Activated CD8-positive, alpha-beta memory T cell treated with anti-CD3 and anti-CD28 coated beads, Interleukin-2, amount 50 U/mL, for 4 hours (primary cell): Measurements from ENCODE around the gene DIP2C.
"Not testable (repeated sequence)": the region's sequence is repeated elsewhere in the genome, so short reads cannot be mapped to it uniquely, and the experiment has no call there.

Experiments
- DNase-seq: peaks from one replicate; pipeline ENCODE4 v3.0.0-alpha.2; 2020

Gene DIP2C

DNA sequence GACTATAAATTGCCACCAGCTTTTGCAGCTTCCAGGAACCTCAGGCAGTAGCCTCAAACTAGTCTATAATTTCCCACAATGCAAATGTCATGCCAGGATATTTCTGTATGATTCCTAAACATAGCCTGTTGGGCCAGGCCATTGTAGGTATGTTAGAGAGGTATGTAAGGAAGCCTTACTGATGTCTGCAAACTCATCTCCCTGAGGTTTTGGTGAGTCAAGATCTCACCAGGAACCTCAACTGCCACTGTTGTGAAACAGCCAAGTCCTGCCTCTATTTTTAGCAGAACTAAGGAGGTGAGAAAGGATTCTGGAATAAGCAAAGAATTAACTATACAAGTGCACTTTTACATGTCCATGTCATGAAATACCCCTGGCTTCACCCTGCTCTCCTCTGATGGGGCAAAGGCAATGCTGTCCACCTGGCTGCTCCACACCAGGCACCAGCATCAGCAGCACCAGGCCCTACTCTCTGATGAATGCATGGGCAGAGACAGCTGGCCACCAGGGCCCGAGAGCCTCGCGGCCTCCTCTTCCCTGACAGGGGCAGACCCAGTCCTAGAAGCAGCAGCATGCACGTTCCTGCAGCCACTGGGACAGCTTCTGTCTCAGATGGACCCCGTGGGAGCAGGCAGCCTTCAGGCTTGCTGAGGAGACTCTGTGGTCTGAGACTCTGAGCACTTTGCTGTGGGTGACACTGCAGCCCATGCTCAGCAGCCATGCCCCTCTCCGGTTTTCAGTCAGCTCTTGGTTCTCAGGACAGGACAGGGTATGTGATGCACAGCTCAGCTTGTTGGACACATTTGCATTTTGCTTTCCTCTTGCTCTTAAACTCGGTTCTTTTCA, 407.0 kb downstream of the DIP2C start:
- DNase-seq: no peak

DNA sequence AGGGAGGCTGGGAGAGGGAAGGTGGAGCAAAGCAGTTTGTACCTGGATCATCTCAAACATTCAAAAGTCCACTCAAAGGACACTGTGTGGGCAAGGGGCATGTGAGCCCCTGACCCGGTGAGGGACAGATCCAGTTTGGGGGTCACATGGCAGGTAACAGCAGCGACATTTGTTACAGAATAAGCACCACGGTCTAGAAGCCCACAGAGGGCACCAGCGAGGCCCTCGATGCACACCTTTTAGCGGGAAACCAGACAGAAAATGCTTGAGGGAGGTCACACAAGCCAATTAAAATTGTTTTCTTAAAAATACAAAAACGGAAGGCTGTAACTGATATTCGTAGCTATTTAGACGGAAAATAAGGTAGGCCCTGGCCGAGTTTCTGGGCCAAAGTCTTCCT, 409.8 kb downstream of the DIP2C start:
- DNase-seq: no peak

DNA sequence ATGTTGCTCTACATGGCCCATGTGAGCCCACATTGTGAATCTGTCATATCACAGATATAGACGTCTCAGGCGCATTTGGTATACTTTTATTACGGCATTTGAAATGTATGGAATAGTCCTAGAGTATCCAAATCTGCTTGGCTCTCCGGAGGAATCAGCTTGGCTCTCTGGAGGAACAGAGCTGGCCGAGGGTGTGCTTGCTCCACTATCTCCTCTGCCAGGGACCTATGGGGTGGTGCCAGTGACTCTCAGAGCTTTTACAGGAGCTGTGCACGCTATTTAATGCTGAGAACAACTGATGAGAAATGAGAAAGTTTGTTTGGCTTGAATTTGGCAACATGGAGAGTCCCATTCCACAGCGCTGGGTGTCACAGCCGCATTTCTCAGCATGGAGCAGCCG, 410.2 kb downstream of the DIP2C start:
- DNase-seq: no peak

DNA sequence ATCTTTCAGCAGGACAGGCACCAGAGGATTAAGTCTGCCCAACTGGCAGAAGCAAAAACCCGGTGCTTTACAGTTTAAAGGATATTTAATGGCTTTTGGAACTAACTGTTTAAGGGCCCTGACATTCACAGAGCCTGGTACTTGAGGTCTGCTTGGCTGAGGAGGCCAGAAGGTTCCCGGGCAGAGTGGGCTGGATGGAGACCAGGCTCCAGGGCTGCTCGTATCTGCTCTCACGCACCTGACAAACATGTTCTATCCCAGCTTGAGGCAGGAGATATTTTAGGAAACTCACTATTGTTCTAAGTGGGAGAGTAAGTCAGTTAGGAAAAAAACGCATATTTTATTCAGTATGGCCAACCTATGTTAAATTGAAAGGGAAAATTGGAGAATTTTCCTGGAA, 410.8 kb downstream of the DIP2C start:
- no peak for DNase-seq

DNA sequence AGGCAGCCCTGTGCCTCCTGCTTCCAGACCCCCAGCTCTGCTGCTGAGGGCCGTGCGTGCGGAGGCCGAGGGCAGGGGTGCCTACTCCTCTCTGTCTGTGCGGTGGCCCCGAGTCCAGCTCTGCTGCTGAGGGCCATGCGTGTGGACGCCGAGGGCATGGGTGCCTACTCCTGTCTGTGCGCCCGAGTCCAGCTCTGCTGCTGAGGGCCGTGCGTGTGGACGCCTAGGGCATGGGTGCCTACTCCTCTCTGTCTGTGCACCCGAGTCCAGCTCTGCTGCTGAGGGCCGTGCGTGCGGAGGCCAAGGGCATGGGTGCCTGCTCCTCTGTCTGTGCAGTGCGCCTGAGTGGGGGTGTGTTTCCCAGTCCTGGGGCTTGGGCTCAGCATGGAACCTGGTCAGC, 411.5 kb downstream of the DIP2C start:
- DNase-seq: no peak

DNA sequence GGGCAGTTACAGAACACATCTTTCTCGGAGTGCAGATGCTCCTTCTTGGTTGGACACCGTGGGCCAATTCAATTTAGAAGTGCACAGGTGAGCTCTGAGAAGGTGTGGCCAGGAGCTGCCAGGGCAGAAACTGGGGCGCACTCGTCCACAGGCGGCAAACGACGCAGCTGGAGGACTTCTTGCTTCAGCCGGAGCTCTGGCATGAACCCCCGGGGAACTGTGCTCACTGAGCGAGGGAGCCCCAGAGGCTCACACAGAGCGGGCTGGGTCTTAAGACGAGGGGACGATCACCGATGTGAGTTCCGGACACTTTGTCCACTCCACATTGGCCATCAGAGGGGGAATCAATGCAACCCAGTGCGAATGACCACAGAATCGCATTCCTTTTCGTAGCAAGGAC, 413.8 kb downstream of the DIP2C start:
- no peak for DNase-seq

DNA sequence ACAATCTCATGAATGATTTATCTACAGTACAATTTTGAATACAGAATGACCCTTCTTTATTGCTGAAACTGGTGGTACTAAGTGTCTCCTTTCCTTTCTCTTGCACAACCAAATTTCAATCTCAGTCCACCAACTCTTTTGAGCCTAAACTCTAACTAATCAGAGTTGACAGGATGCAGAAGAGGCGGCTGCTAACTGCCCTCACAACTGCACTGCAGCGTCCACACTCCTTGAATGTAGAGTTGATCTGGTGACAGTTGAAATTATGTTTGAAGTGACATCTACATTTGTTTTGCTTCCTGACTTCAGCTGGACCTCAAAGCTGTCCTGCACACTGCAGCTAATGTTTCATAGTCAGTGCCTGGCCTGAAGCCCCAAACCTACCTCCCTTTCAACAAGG, 414.6 kb downstream of the DIP2C start:
- DNase-seq: no peak

DNA sequence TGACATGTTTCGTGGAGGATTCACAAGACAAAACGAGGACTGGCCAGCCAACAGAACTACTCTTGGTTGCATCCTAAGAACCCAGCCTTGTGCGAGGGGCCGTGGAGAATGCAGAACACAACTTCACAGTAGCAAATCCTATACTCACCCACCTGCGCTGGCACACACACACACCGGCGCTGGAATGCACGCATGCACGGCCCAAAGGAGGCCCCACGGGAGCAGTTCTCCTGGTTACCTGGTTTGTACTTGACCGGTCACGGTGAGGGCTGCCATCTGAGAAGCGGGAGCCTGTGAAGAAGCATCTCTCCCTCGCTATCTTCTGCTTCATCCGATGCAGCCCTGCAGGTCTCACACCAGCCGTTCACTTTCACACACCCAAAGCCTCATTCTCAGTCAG, 416.4 kb downstream of the DIP2C start:
- no peak for DNase-seq

DNA sequence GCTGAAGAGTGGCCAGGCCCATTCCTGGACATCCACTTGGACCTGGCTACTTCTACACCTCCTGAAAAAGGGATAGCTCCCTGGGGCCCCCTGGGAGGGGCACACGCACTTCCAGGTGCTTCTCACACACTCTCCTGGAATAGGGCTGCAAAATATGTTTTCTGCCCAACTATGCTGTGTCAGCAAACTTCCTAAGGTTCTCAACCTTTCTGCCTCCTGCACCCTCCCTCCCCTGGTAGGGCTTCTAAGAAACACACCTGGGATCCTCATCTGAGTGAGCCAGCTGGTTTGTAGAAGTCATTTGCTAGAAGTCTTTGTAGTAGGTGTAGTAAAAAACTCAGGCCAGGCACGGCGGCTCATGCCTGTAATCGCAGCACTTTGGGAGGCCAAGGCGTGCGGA, 417.7 kb downstream of the DIP2C start:
- DNase-seq: no peak

DNA sequence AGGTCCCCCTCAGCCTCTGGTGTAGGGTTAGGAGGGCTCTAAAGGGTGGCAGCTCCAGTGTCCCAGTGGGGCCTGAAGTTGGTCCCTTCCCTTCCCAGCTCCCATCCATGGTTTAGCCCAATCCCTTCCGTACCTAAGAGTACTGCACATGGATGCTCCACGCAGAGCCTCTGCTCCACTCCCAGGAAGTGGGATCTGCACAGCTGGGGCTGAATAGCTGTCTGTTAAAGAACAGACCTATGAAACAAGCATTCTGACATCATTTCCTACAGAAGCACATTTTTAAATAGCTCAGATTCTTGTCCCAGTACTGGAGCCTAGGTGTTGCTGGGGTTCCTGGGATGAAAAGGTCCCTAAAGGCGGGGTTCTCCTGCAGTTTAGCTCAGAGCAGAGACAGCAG, 418.3 kb downstream of the DIP2C start:
- no peak for DNase-seq

DNA sequence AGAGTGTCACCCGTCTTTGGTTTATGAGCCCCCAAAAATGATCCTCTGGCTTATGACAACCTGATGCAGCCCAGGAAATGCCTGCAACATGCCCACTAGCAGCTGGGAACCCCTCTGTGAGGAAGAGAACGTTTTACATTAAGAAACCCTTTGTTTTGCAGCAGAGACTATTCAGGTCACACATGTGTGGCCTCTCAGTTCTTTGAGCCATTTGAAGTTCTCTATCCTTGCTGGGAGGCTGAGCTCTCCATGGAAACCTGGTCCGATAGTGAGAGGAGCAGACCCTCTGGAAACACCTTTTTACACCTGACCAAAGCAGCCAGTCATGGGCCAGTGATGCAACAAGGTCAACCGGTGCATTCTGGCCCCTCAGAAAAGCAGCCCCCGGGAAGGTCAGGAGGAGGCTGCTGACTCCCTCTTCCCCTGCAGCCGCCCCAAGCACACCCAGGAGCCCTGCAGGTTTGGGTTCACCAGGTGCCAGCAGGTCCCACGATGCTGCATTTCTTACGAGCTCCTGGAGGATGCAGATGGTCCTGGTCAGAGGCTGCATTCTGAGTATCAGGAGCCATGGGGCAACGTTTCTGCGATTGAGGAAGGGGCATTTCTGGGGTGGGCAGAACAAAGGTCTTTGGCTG, 419.9 kb downstream of the DIP2C start:
- DNase-seq: no peak

DNA sequence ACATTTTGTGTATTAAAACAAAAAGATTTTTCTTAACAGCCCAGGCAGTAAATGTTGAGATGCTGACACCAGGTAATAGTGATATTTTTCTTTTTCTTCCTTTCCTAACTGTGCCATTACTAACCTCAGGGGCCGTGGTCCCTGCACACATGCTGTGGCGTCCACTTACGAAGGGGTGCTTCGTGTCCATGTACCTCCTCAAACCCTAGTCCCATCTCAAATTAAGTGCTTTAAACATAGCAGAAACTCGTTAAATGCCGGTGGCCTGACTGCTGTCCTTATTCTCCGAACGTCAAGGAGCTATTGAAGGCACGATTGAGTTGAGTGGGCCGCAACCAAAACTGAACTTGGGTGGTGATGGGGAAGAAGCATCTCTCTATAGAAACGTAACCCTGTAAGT, 421.8 kb downstream of the DIP2C start:
- no peak for DNase-seq

DNA sequence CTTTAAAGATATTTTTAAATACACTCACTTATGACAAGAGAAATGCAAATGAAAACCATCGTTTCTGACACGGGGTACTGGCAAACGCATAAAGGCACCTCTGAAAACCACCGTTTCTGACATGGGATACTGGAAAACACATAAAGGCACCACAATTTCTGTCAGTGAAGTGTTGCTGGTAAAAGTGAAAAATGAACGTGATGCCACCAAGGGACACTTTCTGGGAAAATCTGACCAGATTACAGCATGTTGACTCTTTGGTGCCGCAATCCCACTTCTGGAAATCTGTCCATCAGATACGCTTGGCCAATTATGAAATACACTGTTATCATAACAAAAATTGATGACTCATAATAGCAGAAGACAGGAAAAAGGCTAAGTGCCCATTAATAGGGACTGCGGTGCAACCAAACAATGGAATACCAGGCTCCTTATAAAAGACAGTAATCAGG, 422.5 kb downstream of the DIP2C start:
- no peak for DNase-seq

DNA sequence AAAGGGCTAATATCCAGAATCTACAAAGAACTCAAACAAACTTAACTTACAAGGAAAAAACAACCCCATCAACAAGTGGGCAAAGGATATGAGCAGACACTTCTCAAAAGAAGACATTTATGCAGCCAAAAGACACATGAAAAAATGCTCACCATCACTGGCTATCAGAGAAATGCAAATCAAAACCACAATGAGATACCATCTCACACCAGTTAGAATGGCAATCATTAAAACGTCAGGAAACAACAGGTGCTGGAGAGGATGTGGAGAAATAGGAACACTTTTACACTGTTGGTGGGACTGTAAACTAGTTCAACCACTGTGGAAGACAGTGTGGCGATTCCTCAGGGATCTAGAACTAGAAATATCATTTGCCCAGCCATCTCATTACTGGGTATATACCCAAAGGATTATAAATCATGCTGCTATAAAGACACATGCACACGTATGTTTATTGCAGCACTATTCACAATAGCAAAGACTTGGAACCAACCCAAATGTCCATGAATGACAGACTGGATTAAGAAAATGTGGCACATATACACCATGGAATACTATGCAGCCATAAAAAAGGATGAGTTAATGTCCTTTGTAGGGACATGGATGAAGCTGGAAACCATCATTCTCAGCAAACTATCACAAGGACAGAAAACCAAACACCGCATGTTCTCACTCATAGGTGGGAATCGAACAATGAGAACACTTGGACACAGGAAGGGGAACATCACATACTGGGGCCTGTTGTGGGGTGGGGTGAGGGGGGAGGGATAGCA, 423.5 kb downstream of the DIP2C start:
- DNase-seq: not testable (repeated sequence)

DNA sequence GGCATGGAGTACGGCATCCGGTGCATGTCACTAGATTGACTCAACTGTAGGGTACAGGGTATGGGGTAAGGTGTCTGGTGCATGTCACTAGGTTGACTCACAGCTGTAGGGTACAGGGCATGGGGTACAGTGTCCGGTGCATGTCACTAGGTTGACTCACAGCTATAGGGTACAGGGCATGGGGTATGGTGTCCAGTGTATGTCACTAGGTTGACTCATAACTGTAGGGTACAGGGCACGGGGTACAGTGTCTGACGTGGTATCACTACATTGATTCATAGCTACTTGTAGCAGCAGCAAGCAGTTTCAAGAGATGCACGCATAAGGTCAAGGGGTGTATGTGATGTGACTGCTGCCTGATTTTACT, 424.4 kb downstream of the DIP2C start:
- DNase-seq: not testable (repeated sequence)

DNA sequence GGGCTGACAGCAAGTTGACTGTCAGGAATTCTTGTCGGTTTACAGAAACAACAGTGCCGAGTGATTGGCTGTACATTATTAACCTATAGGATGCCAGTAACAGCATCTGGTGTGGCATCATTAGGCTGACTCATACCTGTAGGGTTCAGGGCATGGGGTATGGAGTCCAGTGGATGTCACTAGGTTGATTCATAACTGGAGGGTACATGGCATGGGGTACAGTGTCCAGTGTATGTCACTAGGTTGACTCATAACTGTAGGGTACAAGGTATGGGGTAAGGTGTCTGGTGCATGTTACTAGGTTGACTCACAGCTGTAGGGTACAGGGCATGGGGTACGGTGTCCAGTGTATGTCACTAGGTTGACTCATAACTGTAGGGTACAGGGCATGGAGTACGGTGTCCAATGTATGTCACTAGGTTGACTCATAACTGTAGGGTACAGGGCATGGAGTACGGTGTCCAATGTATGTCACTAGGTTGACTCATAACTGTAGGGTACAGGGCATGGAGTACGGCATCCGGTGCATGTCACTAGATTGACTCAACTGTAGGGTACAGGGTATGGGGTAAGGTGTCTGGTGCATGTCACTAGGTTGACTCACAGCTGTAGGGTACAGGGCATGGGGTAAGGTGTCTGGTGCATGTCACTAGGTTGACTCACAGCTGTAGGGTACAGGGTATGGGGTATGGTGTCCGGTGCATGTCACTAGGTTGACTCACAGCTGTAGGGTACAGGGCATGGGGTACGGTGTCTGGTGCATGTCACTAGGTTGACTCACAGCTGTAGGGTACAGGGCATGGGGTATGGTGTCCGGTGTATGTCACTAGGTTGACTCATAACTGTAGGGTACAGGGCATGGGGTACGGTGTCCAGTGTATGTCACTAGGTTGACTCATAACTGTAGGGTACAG, 425.1 kb downstream of the DIP2C start:
- DNase-seq: not testable (repeated sequence)

DNA sequence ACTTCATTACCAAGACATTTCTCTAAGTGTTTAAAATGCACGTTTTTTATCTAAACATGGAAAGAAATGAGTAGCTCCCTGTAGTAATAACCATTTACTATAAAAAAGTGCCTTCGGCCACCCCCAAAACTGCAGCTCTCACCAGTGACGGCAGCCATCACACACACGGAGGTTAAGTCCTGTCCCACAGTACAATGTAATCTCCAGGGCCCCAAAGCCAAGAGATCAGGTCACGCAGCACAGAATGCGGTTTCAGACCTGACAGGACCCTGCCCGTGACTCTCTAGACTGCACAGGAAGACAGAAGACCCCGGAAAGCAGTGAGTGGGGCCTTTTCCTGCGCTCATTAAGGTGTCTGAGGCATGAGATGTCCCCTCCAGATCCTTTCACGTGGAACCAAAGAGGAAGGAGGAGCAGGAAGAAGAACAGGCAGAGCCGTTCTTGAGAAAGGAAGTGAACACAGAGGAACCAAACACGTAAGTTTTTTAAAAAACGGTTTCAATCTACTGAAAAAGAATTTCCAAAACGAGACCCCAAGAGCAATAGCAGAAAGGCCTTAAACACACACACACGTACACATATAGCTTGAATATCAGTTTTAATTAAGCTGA, 428.5 kb downstream of the DIP2C start:
- no peak for DNase-seq

DNA sequence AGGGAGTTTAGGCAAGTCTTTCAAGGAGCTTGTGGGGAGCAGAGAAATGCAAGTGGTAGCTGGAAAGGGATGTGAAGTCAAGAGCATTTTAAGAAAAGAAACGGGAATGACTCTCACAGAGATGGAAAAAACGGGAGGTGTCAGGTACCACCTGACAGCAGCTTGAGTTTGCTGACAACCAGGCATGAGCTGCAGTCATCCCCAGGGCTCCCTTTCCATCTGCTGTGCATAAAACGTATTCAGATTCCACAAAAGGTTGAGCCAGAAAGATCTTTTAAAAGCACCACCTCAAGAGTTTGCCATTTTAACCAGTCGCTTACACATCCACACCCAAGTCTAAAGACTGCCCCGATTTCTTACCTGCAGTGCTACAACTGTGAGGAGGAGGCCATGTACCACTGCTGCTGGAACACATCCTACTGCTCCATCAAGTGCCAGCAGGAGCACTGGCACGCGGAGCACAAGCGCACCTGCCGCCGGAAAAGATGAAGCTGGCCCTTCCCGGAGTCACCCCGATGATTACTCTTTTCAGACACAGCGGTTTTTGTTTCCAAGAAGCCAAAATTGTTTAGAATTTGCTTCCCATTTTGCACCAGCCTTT, 437.4 kb downstream of the DIP2C start:
- no peak for DNase-seq

DNA sequence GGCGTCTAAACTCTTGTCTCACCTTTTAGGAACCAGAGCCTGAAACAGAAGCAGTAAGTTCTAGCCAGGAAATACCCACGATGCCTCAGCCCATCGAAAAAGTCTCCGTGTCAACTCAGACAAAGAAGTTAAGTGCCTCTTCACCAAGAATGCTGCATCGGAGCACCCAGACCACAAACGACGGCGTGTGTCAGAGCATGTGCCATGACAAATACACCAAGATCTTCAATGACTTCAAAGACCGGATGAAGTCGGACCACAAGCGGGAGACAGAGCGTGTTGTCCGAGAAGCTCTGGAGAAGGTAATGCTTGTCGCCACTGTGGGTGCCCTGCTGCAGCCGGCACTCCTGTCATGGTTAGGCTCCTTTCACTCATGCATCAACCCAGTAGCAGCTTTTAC, 441.2 kb downstream of the DIP2C start:
- no peak for DNase-seq

DNA sequence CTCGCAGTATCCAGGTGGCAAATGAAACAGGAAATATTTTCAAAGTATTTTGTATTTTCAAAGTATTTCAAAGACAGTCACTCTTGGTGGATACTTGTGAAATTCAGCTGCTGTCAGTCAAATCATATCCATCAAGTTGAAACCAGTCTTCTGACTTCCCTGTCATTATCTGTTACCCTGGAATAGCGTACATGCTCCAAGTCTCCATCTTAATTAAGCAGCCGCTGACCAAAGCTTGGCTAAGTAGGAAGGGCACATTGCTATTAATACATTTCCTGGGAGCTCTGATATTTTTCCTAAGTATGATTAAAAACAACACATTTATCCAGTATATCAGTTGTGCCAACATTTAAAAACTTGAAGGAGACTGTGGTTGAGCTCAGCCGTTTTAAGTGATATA, 442.0 kb downstream of the DIP2C start:
- DNase-seq: no peak

DNA sequence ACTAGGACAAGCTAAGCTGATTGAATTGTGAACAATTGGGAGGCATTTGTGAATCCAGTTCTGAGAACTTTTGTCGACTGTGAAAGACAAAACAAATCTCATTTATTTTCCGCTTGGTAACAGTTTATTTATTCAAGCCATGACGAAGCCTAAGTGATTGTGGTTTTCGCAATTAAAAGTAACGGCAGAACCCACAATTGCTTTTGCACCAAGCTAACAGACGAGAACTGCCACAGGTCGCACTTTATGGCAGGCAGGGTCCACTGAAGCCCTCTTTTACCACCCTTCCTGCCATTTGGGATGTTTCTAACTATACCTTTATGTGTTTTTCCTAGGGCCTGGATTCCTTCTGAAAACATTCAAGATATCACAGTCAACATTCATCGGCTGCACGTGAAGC, 443.0 kb downstream of the DIP2C start:
- DNase-seq: no peak

DNA sequence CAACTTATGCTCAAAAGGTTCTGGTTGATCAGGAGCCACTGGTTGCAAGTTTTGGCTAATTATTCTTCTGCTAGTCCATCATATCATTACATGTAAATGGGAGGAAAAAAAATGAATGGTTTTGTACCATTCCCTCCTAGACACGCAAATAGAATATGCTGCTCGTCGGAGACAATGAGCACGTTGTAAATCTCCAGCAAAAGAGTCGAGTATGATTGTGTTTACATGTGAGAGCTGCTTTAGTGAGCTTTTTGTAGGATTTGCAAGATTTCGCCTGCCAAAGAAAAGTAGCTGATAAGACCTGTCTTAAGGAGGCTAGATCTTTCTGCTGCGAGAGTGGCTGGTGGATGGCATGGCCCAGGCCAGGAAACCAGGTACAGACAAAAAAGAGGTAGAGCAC, 445.2 kb downstream of the DIP2C start:
- DNase-seq: no peak
